ENCODE results near the gene ROPN1L.

Gene ROPN1L

DNA sequence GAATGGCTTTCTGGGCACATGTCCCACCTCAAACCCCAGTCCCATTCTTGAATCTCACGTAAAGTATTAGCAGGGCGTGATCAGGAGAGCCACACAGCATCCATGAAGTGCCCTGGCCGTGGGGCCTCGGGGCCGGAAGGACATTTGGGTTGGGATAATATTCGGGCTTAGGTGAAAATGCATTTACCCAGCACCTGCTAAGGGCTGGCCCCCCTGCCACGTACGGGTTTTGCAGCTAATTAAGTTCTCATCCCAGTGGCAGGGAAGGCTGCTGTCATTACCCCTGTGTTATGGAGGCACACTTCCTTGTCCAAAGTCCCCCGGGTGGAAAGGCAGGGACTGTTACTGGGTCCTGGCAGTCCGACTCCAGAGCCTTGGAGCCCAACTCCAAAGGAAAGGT is 29.0 kb downstream of the ROPN1L start:
- H3K9me3 Mint-ChIP-seq: peaks cover 2% of the 10 kb centered on the region
- peaks cover 1% of the 10 kb centered on the region for H3K27me3 Mint-ChIP-seq
- ATAC-seq (ENCODE audit: low read depth): no peak
- H3K27ac Mint-ChIP-seq: no peak overlapping the region
- no peak for DNase-seq (ENCODE audit: low spot score in 2 of 2)
- no peaks in the 10 kb centered on the region for H3K4me1 Mint-ChIP-seq
- H3K4me3 Mint-ChIP-seq: no peak overlapping the region
- H3K36me3 Mint-ChIP-seq: peaks cover 3% of the 10 kb centered on the region

GRCh38 chr5:10471677-10472076 is 30.0 kb downstream of the ROPN1L start:
- no peak overlapping the region for H3K27ac Mint-ChIP-seq
- no peaks in the 10 kb centered on the region for H3K4me1 Mint-ChIP-seq
- peaks cover 2% of the 10 kb centered on the region for H3K9me3 Mint-ChIP-seq
- no peak overlapping the region for H3K4me3 Mint-ChIP-seq
- H3K36me3 Mint-ChIP-seq: peaks cover 3% of the 10 kb centered on the region
- DNase-seq (ENCODE audit: low spot score in 2 of 2) (no peak), ATAC-seq (ENCODE audit: low read depth) (no peak)
- H3K27me3 Mint-ChIP-seq: peaks cover 1% of the 10 kb centered on the region

- no peak overlapping the region for H3K27ac Mint-ChIP-seq
- DNase-seq (ENCODE audit: low spot score in 2 of 2) (no peak), ATAC-seq (ENCODE audit: low read depth) (no peak)
- peaks cover 3% of the 10 kb centered on the region for H3K4me1 Mint-ChIP-seq
- H3K36me3 Mint-ChIP-seq: peaks cover 3% of the 10 kb centered on the region
- H3K9me3 Mint-ChIP-seq: peaks cover 2% of the 10 kb centered on the region
- peaks cover 3% of the 10 kb centered on the region for H3K27me3 Mint-ChIP-seq
- H3K4me3 Mint-ChIP-seq: no peak overlapping the region
Observed at GRCh38 chr5:10474521-10475075, 32.9 kb downstream of the ROPN1L start.

DNA sequence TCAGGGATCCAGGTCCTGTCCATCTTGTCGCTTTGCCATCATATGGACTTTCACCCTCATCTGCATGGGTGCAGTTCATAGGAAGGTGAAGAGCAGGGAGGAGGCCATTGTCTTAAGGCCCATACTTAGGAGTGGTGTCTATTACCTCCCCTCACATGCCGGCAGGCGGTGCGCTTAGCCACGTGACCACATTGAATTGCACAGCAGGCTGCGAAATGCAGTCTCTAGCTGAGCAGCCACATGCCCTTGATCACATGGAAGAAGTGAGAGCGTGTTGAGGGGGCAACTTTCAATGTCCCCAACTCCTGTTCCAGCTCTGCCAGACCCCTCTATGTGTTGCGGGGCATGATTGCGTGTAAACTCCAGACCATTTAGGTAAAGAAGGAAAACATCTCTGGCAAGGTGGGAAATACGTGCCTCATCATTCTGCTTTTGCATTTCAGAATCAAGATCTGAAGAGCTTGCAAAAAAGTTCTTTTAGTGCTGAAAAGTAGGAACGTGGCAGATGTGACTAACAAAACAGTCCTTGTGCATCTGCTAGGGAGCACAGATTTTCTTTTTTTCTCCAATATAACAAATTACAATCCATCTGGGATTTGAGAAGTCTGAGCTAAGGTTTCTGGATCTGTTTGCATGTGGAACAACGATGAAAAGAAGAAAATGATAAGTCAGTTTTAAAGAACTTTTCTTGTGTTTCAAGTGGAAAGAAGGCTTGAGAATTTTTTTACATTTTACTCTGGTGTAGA is 34.4 kb downstream of the ROPN1L start:
- Mint-ChIP-seq H3K36me3 (peaks cover 3% of the 10 kb centered on the region), H3K4me1 (peaks cover 7% of the 10 kb centered on the region), H3K4me3 (no peak overlapping the region), H3K27ac (no peak overlapping the region), H3K27me3 (peaks cover 8% of the 10 kb centered on the region), H3K9me3 (peaks cover 2% of the 10 kb centered on the region)
- no peak for DNase-seq (ENCODE audit: low spot score in 2 of 2)
- ATAC-seq (ENCODE audit: low read depth): no peak

DNA sequence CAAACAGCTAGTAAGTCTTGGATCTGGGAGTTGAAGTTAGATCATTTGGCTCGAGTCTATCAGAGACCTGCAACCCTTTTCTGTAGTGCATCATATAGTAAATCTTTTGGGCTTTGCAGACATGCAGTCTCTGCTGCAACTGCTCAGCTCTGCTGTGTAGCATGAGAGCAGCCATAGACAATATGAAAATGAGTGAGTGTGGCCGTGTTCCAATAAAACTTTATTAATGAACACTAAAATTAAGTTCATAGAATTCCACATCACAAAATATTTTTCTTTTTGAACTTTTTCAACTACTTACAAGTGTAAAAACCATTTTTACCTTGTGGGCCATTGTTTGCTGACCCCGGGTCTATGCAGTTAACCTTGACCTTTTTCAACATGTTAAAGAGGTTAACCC is 35.2 kb downstream of the ROPN1L start:
- DNase-seq (ENCODE audit: low spot score in 2 of 2): no peak
- no peak for ATAC-seq (ENCODE audit: low read depth)
- no peak overlapping the region for H3K4me3 Mint-ChIP-seq
- peaks cover 12% of the 10 kb centered on the region for H3K4me1 Mint-ChIP-seq
- H3K27ac Mint-ChIP-seq: no peak overlapping the region
- peaks cover 9% of the 10 kb centered on the region for H3K27me3 Mint-ChIP-seq
- peaks cover 2% of the 10 kb centered on the region for H3K9me3 Mint-ChIP-seq
- peaks cover 3% of the 10 kb centered on the region for H3K36me3 Mint-ChIP-seq

- peaks cover 17% of the 10 kb centered on the region for H3K4me1 Mint-ChIP-seq
Observed at GRCh38 chr5:10477943-10478342, 36.3 kb downstream of the ROPN1L start.

GRCh38 chr5:10478436-10478835 is 36.8 kb downstream of the ROPN1L start:
- Mint-ChIP-seq H3K4me3 (no peak overlapping the region), H3K4me1 (peaks cover 17% of the 10 kb centered on the region), H3K9me3 (peaks cover 2% of the 10 kb centered on the region), H3K27ac (peak overlapping the region; percentile 28), H3K27me3 (peaks cover 9% of the 10 kb centered on the region), H3K36me3 (peaks cover 1% of the 10 kb centered on the region)
- no peak for ATAC-seq (ENCODE audit: low read depth)
- no peak for DNase-seq (ENCODE audit: low spot score in 2 of 2)

More at GRCh38 chr5:10477943-10478342, 36.3 kb downstream of the ROPN1L start:
- no peak overlapping the region for H3K4me3 Mint-ChIP-seq
- H3K27ac Mint-ChIP-seq: no peak overlapping the region
- H3K9me3 Mint-ChIP-seq: peaks cover 2% of the 10 kb centered on the region
- H3K27me3 Mint-ChIP-seq: peaks cover 9% of the 10 kb centered on the region
- DNase-seq (ENCODE audit: low spot score in 2 of 2) (no peak), ATAC-seq (ENCODE audit: low read depth) (no peak)
- H3K36me3 Mint-ChIP-seq: peaks cover 3% of the 10 kb centered on the region

DNA sequence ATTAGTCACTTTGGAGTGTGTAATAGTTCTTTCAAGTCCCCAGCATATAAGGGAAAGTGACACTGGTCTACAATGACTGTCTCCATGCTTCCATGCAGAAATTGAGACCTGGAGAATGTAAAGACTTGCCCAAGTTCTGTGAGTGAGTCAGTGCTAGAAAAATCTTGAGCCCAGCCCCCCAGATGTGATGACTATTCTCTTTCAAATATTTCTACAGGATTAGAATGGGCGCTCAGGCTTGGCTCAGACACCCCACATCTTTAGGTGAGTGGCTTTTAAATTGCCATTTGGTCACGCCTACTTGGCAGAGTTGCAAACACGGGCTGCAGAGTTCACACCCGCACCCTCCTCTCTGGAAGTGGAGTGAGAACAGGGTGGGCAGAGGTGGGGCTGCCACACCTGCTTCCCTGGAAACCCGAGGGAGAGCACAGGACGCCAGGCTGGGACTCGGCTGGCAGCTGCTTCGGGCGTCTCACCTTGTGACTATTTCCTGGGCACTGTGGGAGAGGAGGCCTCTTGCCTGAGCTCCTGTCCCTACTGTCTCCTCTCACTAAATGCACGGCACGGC is 37.6 kb downstream of the ROPN1L start:
- H3K4me1 Mint-ChIP-seq: peaks cover 17% of the 10 kb centered on the region
- peaks cover 9% of the 10 kb centered on the region for H3K27me3 Mint-ChIP-seq
- H3K4me3 Mint-ChIP-seq: no peak overlapping the region
- no peak for DNase-seq (ENCODE audit: low spot score in 2 of 2)
- peaks cover 1% of the 10 kb centered on the region for H3K36me3 Mint-ChIP-seq
- H3K27ac Mint-ChIP-seq: no peak overlapping the region
- ATAC-seq (ENCODE audit: low read depth): no peak
- peaks cover 2% of the 10 kb centered on the region for H3K9me3 Mint-ChIP-seq

DNA sequence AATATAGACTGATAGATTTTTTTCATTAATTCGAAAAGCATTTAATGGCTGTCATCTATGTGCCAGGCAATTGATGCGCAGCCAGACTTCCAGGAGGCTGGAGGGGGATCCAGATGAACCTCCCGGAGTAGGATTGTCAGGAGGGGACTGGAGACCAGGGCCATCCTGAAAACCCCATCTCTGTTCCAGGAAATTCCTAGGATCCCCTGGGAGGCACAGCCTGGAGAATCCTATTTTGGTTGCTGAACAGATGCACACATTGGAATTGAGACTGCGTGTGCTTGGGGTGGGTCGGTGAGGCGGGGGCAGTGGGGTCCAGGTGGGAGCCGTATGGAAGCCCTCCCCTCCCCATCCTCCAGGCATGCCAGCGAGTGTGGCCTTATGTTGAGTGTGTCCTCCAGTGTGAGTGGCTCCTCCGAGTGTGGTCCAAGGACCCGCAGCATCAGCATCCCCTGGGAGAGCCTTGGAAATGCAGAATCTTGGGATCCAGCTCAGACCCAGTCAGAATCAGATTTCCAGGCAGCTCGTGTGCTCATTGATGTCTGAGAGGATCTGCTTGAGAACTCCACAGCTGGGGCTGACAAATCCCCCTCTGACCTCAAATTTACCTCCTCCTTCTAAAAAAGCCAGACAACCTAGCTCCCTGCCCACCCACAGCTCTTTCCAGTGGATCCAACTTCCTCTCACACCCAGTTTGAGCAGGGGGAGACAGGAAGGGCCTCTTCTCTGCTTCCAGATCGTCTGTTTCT is 38.7 kb downstream of the ROPN1L start:
- H3K36me3 Mint-ChIP-seq: no peaks in the 10 kb centered on the region
- no peak overlapping the region for H3K27ac Mint-ChIP-seq
- H3K9me3 Mint-ChIP-seq: no peaks in the 10 kb centered on the region
- DNase-seq (ENCODE audit: low spot score in 2 of 2): no peak
- peaks cover 21% of the 10 kb centered on the region for H3K4me1 Mint-ChIP-seq
- H3K4me3 Mint-ChIP-seq: no peak overlapping the region
- no peak for ATAC-seq (ENCODE audit: low read depth)
- peaks cover 9% of the 10 kb centered on the region for H3K27me3 Mint-ChIP-seq

GRCh38 chr5:10481241-10481935 is 39.7 kb downstream of the ROPN1L start:
- H3K27ac Mint-ChIP-seq: no peak overlapping the region
- ATAC-seq (ENCODE audit: low read depth) (peak; percentile 93), DNase-seq (ENCODE audit: low spot score in 2 of 2) (peak; percentile 21 to 46)
- no peaks in the 10 kb centered on the region for H3K9me3 Mint-ChIP-seq
- peak overlapping the region; percentile 49 for H3K4me3 Mint-ChIP-seq
- peaks cover 21% of the 10 kb centered on the region for H3K4me1 Mint-ChIP-seq
- H3K36me3 Mint-ChIP-seq: no peaks in the 10 kb centered on the region
- peaks cover 9% of the 10 kb centered on the region for H3K27me3 Mint-ChIP-seq

- Mint-ChIP-seq H3K36me3 (no peaks in the 10 kb centered on the region), H3K4me3 (no peak overlapping the region), H3K9me3 (no peaks in the 10 kb centered on the region), H3K4me1 (peaks cover 21% of the 10 kb centered on the region), H3K27me3 (peaks cover 9% of the 10 kb centered on the region), H3K27ac (no peak overlapping the region)
- ATAC-seq (ENCODE audit: low read depth) (no peak), DNase-seq (ENCODE audit: low spot score in 2 of 2) (no peak)
Observed at GRCh38 chr5:10482791-10483530, 41.3 kb downstream of the ROPN1L start.

DNA sequence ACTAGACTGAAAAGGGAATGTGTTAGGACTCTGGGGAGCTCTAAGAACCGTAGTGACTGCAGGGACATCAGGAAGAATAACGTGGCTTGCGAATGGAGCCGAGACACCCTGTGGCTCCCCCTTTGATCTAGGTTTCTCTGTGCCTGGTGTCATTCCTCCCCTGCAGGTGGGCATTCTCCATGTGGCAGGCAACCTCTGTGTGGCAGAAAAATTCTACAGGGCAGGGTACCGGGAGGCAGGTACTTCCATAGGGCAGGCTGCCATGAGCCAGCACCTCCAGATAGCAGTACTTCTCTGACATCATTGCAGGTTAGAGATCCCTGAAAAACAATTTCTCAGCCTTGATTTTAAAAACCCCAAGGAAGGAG is 43.1 kb downstream of the ROPN1L start:
- no peaks in the 10 kb centered on the region for H3K9me3 Mint-ChIP-seq
- H3K27me3 Mint-ChIP-seq: peaks cover 7% of the 10 kb centered on the region
- H3K27ac Mint-ChIP-seq: no peak overlapping the region
- DNase-seq (ENCODE audit: low spot score in 2 of 2): no peak
- no peaks in the 10 kb centered on the region for H3K36me3 Mint-ChIP-seq
- H3K4me3 Mint-ChIP-seq: no peak overlapping the region
- peaks cover 26% of the 10 kb centered on the region for H3K4me1 Mint-ChIP-seq
- no peak for ATAC-seq (ENCODE audit: low read depth)

- no peak overlapping the region for H3K4me3 Mint-ChIP-seq
- no peak for ATAC-seq (ENCODE audit: low read depth)
Observed at GRCh38 chr5:10485142-10485795, 43.6 kb downstream of the ROPN1L start.

More at GRCh38 chr5:10485142-10485795, 43.6 kb downstream of the ROPN1L start:
- Mint-ChIP-seq H3K27me3 (peaks cover 7% of the 10 kb centered on the region), H3K27ac (no peak overlapping the region), H3K4me1 (peaks cover 31% of the 10 kb centered on the region), H3K36me3 (no peaks in the 10 kb centered on the region), H3K9me3 (no peaks in the 10 kb centered on the region)
- DNase-seq (ENCODE audit: low spot score in 2 of 2): no peak
